ENCODE results near the gene COG2. TPM values are rescaled to one million over a fixed set of nuclear protein-coding genes. Genes with fewer than 3 reads are reported as not detected.

The COG2 gene
- polyA plus RNA-seq, 3 donors: 9.9 to 11.6 (median 10.2) TPM

DNA sequence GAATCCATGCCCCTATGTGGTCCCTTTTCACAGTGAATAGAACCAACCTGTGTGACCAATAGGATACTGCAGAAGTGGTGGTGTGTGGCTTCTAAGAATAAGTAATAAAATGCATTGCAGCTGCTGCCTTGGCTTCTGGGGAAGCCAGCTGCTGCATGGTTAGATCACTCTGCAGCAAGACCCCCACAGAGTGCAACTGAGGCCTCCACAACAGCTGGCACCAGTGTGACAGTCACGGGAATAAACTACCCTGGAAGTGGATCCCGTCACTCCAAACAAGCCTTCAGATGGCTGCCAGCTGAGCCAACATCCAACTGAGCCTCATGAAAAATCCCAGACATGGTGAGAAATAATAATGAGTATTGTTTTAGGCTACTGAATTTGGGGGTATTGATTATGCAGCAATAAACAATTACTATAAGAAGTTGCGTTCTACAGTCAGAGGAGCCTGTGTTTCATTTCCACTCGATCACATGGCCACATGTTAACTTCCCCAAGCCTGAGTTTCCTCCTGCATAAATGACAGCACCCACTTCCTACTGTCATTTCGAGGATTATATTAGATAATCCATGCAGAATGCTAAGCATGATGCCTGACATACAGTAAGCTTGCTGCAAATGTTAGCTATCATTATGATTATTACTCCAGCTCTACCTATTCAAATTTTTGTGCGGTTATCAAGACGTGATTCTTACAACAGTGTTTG lies 20.8 kb upstream of the COG2 start:
- 53 to 74% (median 59%) methylated on average over 7 of the region's 7 CpGs for WGBS, 3 donors
- H3K27ac ChIP-seq (ENCODE audit: low read depth, low read length): no peak overlapping the region

DNA sequence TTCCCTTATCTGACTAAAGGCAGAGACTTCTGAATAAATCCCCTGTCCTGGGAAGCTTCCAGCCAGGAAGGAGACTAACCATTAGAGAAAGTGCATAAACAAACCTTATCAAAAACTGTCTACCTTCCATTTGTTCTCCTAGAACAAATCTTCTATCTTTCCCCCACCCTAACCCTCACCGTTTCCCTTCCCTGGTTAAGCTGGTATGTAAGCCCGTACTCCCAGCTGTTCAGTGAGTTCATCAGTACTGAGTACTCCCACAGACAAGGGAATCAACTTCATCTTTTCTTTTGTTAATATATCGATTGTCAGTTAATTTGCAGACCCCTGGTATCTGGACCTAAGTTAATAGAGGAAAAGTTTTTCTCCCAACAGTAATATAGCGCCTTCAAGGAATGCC lies 20.1 kb upstream of the COG2 start:
- 57 to 62% (median 57%) methylated on average over 4 of the region's 4 CpGs for WGBS, 3 donors
- H3K27ac ChIP-seq (ENCODE audit: low read depth, low read length): no peak overlapping the region

DNA sequence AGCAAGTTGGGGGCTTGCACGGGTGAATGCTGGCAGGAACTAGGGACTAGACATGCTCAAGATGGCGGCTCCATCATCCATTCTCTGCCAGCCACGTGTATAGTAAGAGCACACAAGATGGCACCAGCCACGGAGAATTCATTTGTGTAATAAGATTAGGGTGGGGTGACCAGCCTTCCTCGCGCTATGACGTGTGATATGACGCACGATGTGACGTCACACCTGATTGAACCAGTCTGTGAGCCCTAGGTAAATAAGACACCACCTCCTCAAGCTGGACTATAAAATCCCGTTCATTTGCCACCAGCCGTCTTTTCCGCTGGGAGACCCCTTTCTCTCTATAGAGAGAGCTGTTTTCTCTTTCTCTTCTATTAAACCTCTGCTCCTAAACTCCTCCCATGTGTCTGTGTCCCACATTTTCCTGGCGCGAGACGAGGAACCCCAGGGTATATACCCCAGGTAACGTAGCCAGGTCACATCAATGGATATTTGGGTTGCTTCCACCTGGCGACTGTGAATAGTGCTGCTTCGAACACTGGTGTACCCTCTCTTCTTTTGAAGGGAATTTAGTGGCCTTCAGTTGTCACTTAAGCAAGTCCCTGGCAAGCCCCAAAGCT lies 18.1 kb upstream of the COG2 start:
- no peak overlapping the region for H3K27ac ChIP-seq (ENCODE audit: low read depth, low read length)
- WGBS, 3 donors: 92 to 94% (median 93%) methylated on average over 19 of the region's 19 CpGs

DNA sequence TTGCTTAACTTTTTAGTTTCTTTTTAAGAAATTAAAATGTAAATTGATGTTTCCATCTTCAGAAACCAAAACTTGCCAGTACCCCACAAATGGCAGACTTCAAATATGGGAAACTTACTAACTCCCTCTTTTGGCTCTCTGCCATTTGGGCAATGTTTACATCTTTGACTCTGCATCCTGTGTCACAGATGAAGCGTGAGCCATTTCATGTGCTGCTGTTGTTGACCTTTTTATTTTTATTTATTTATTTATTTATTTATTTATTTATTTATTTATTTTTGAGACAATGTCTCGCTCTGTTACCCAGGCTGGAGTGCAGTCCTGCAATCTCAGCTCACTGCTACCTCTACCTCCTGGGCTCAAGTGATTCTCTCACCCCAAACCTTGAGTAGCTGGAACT lies 16.0 kb upstream of the COG2 start:
- H3K27ac ChIP-seq (ENCODE audit: low read depth, low read length): no peak overlapping the region
- WGBS, 3 donors: 73 to 80% (median 79%) methylated on average over 2 of the region's 2 CpGs

DNA sequence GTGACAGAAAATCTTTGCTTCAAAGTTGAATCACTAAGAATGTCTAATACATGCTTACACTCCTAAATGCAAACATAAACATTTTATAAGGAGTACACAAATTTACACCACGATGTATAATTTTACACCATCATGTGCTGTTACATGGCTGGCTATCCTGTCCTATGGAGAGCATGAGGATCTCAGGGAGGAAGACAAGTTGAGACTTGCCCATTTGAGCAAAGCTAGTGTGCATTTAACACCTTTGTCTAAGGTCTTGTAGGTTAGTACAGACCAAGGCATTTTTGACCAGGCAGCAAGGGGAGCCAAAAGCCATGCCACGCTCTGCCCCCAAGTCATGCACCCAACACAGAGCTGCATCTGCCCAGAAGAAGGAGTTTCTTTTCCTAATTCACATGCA lies 14.5 kb upstream of the COG2 start:
- WGBS, 3 donors: 90 to 93% (median 91%) methylated on average over 2 of the region's 2 CpGs
- H3K27ac ChIP-seq (ENCODE audit: low read depth, low read length): no peak overlapping the region

DNA sequence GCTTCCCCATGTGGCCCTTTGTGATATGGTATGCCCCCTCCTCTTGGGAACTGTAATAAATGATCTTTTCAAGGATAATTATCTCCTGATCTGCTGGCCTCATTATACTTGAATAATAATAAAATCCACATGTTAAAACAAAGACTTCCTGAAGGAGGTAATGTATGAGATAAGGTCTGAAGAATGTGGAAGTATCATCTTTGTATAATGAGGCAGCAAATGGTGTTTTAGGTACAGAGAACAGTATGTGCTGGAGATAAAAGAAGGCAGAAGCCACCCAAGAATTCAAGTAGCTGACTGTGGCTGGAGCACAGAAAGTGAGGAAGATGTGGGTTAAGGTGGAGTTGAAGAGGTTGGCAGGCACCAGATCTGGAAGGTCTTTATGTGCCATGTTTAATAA lies 12.8 kb upstream of the COG2 start:
- H3K27ac ChIP-seq (ENCODE audit: low read depth, low read length): no peak overlapping the region

DNA sequence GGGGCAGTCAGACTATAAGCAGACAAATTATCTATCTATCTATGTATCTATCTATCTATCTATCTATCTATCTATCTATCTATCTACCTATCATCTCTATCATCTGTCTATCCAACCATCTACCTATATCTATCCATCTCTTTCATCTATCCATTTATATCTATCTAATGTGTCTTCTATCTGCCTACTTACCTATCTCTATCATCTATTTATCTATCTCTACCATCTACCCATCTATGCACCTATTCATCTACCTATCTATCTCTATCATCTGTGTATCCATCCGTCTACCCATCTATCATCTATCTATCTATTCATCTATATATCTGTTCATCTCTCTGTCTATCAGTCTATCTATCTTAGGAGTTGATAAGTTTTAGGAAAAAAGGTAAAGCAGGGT lies 10.8 kb upstream of the COG2 start:
- WGBS, 3 donors: 74 to 91% (median 78%) methylated on average over 1 of the region's 1 CpG
- no peak overlapping the region for H3K27ac ChIP-seq (ENCODE audit: low read depth, low read length)

DNA sequence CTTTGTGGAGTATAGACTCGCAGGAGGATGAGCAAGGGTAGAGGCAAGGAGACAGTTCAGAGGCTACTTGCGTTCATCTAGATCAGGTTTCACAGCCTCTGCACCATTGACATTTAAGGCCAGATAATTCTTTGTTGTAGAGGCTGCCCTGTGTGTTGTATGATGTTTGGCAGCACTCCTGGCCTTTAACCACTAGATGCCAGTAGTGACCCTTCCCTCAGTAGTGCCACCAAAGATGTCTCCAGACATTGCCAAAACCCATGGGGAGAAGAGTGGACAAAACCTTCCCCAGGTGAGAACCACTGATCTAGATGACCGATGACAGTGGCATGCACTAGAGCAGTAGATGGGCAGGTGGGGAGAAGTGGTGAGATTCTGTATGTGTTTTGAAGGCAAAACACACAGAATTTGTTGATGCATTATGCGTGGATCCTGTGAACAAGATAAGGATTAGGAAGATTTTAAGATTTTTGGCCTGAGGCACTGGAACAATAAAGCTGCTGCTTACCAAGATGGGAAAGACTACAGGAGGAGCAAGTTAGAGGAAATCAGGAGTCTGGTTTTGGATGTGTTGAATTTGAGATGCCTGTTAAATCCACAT lies 9.9 kb upstream of the COG2 start:
- no peak overlapping the region for H3K27ac ChIP-seq (ENCODE audit: low read depth, low read length)
- WGBS, 3 donors: 66 to 74% (median 69%) methylated on average over 4 of the region's 4 CpGs

DNA sequence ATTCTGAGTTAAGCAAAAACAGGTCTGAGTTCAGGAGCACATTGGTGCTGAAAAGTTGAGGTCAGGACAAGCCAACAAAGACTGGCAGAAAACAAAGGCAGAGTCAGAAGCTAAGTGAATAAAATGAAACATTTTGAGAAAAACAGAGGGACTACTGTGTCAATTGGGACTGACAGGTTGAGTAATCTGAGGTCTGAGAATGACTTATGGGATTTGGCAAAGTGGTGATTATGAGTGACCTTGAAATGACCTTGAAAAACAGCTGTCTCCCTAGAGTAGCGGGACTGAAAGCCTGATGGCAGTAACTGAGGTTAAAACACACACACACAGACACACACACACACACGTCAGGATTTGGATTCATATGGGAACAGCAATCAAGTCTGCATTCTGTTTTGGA lies 8.8 kb upstream of the COG2 start:
- 39 to 45% (median 41%) methylated on average over 2 of the region's 2 CpGs for WGBS, 3 donors
- no peak overlapping the region for H3K27ac ChIP-seq (ENCODE audit: low read depth, low read length)

DNA sequence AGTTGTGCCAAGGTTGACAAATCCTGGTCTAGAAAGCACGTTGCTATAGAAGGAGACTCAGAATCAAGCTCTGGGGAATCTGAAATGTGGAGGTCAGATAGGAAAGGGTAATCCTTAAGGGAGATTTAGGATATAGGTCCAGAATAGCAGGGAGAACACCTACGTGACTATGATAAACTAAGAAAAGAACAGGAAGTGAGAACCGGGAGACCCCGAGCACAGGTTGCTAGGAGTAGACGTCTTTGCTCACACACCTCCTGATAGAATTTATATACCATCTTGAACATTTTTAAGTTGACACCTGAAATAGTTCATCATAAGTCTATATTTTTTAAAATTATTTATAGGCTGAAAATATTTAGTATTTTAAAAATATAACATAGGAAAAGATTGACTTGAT lies 7.9 kb upstream of the COG2 start:
- 55 to 83% (median 60%) methylated on average over 5 of the region's 5 CpGs for WGBS, 3 donors
- no peak overlapping the region for H3K27ac ChIP-seq (ENCODE audit: low read depth, low read length)

DNA sequence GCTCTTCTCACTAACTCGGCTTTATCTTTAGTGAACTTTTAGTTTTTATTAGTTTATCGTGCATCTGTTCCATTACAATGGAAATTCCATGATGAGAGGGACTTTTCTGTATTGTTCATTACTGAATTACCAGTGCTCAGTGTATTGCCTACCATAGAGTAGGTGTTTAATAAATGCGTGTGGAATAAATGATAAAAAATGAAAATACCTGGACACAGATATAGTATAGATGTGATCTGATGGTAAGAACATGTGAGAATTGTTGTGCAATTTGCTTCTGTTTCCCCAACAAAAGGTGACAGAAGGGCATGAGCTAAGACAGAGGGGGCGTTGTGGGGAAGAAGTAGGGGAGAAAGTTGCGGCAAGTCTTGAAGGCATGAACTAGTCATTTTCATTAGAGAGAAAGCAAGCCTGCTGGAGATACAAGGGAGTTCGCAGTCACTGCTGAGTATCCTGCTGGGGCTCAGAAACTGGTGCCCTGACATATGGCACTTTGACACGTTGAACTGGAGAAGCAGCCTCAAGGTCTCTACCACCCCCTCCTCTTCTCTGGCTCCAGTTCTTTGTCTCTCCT lies 5.6 kb upstream of the COG2 start:
- 70 to 79% (median 75%) methylated on average over 7 of the region's 7 CpGs for WGBS, 3 donors
- no peak overlapping the region for H3K27ac ChIP-seq (ENCODE audit: low read depth, low read length)

DNA sequence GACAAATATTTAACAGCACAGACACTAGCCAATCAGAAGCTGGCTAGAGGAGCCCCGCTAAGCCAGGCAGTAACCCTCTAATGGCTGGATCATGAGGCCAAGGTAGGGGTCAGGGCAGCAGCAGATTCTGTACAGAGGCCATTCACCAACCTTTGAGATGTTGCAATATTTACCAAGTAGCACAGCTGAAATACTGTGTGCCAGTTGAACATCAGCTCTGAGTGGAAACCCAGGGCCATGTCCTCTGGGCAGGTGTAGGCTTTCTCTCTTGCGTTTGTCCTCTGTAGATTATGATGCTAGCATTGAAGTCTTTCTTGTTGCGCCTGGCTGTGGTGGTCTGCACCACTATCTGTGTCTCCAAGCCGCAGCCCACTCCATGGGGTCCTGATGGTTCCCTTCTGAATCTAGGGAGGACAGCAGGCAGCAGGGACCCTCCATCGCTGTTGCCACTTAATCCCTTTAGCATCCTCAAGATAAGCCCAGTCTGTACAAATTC lies 2.5 kb upstream of the COG2 start:
- WGBS, 3 donors: 64 to 83% (median 80%) methylated on average over 5 of the region's 5 CpGs

DNA sequence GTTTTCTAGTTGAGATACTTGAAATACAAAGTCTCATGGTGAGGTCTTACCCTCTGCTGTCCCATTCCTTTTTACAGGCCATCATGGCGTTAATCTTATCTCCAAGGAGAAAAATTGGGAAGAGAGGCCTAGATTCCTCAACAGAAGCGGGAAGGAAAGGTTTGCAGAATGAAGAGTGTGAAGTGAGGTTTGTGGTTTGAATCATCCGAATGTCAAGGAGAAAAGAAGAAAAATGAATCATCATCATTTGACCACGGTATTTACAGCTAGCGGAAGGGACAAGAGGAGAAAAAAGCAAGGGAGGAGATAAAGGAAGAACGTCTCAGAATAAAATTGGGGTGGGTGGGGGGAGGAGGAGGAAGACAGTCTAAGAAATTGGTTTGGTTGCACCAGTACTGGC lies 935 bp upstream of the COG2 start:
- 47 to 83% (median 58%) methylated on average over 6 of the region's 6 CpGs for WGBS, 3 donors

More for the DNA sequence above, 2.5 kb upstream of the COG2 start:
- no peak overlapping the region for H3K27ac ChIP-seq (ENCODE audit: low read depth, low read length)

DNA sequence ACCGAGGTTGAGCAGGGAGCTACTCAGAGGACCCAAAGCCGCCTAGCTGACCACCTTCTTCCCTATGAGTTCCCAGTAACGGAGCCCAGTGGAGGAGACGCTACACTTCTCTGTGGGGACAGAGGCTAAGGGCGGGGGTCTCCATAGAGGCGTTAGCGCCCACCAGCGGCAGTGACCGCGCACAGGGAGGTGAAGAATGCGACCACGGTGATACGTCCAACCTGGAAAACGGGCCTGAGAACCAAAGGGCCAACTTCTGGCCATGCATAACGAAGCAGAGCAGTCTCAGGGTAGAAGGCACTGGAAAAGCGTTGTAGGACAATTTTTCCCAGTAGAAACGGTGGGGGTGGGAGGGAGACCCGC lies 400 bp upstream of the COG2 start:
- WGBS, 3 donors: 12 to 20% (median 15%) methylated on average over 18 of the region's 18 CpGs

More for the DNA sequence above, 935 bp upstream of the COG2 start:
- H3K27ac ChIP-seq (ENCODE audit: low read depth, low read length): no peak overlapping the region

DNA sequence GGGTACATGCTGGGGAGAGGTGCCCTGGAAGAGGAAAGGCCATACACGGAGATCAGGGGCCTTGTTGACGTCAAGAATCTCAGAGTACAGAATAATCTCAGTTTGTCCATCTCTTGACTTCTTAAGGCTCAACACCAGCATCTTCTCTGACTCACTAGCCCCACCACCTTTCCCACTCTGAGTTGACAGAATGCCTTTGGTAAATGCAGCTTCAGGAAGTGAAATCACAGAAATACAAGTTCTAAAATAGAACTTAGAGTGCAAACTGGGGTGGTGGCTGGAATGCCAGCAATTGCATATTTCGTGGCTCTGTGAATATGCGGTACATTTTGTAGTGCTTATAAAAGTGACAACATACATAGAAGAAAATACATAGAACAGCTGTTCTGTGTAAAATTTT lies 1.6 kb downstream of the COG2 start:
- H3K27ac ChIP-seq (ENCODE audit: low read depth, low read length): no peak overlapping the region
- 56 to 71% (median 58%) methylated on average over 4 of the region's 4 CpGs for WGBS, 3 donors

More for the DNA sequence above, 400 bp upstream of the COG2 start:
- H3K27ac ChIP-seq (ENCODE audit: low read depth, low read length): no peak overlapping the region

DNA sequence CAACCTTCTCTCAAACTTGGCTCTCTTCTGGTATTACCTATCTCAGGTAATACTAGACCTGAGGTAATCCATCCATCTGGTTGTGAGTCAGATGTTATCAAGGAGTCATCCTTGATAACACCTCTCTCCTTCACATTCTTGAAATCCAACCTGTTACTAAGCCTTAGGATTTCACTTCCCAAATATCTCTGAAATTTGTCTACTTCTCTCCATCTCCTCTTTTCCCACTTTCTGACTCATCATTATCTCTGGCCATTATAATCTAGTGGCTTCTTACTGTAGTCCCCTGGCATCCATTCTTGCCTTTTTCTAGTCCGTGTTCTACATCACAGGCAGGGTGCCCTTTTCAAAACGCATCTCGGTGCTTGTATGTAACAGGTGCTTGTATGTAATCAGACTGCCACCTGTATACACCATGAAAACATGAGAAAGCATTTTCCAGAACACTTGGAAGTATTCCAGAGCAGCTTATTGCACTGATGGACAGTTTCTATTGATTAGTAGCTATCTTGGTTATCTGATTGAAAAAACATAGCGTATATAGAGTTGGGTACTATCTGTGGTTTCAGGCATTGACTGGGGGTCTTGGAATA lies 4.5 kb downstream of the COG2 start:
- WGBS, 3 donors: 65 to 95% (median 92%) methylated on average over 4 of the region's 4 CpGs

DNA sequence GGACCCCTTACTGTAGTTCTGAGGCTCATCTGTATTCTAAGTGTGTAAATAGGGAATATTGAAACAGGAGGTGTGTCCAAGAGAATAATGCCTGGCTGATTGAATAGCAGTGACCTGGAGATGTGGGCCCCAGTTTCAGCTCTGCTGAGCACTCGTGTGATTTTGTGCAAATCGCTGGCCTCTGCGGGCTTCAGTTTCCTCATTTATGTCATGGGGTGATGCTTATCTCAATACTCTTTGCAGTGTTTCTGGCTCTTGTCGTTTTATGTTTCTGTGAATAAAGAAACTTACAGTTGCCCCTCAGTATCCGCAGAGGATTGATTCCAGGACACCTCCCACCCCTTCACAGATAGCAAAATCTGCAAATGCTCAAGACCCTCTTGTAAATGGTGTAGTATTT lies 5.0 kb downstream of the COG2 start:
- H3K27ac ChIP-seq (ENCODE audit: low read depth, low read length): no peak overlapping the region
- WGBS, 3 donors: 48 to 55% (median 53%) methylated on average over 5 of the region's 5 CpGs

More for the DNA sequence above, 4.5 kb downstream of the COG2 start:
- no peak overlapping the region for H3K27ac ChIP-seq (ENCODE audit: low read depth, low read length)

DNA sequence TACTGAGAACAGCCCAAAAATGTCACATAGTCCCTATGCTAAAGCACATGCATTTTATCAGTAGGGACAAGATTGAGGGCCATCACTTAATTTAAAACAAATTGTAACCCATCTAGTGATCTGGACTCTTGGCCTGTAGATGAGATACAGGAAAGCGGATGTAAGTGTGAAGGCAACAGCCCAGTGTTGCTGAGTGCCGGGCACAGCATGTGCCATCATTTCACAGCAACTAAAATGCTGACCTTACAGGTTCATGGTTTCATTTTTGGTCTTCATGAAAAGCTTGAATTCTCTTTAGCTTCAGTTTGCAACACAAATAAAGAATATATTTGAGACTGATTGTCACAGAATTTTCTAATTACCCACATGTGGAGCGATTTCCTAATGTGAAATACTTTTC lies 5.8 kb downstream of the COG2 start:
- no peak overlapping the region for H3K27ac ChIP-seq (ENCODE audit: low read depth, low read length)
- 94 to 97% (median 95%) methylated on average over 3 of the region's 3 CpGs for WGBS, 3 donors

DNA sequence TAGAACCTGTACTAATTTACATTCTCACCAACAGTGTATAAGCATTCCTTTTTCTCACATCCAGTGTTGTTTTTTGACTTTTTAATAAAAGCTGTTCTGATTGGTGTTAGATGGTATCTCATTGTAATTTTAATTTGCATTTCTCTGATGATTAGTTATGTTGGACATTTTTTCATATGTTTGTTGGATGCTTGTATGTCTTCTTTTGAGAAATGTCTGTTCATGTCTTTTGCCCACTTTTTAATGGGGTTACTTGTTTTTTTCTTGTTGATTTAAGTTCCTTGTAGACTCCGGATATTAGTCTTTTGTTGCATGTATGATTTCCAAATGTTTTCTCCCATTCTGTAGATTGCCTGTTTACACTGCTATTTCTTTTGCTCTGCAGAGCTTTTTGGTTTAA lies 8.0 kb downstream of the COG2 start:
- H3K27ac ChIP-seq (ENCODE audit: low read depth, low read length): no peak overlapping the region
- 91 to 100% (median 93%) methylated on average over 1 of the region's 1 CpG for WGBS, 3 donors
